ENCODE measurements around the gene PHOX2A.

GRCh38 chr11:72217841-72218240 lies 26.1 kb downstream of the PHOX2A start:
- TF ChIP-seq CTCF (conservative IDR thresholded peaks at IDR 0.05; ENCODE audit: low read depth, low read length), result no peak
- TF ChIP-seq EZH2 (IDR thresholded peaks at IDR 0.05; ENCODE audit: borderline replicate concordance, low read depth, low read length, poor library complexity, severe bottlenecking), result no peak

Measured in A673 (cell line).